ENCODE results near the gene SP9.

SP9 gene

DNA sequence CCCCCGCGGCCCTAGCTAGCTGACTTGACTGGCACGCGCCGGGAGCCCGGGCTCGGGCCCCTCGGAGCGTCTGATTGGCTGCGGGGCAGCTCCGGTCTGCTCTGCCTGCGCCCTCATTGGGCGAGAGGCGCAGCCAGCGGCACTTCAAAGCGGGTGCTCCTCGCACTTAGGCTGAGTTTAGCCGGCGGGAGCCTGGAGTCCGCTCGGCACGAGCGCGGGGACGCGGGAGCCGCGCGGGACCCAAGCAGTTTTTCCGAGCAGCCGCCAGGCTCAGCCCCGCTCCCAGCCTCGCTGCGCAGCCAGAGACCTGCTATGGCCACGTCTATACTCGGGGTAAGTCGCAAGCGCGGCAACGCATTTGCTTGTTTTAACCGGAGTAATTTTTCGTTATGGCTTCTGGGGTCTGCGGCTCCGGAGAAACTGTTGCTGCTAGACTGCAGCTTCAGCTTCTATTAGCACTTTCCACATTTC is at the start of gene SP9:
Gene SP9 (plus strand): TSS at position 174 of the 471 bp plus-strand sequence. CDS start 139 bp downstream, at position 313.
- DNase-seq = peak; percentile 85

DNA sequence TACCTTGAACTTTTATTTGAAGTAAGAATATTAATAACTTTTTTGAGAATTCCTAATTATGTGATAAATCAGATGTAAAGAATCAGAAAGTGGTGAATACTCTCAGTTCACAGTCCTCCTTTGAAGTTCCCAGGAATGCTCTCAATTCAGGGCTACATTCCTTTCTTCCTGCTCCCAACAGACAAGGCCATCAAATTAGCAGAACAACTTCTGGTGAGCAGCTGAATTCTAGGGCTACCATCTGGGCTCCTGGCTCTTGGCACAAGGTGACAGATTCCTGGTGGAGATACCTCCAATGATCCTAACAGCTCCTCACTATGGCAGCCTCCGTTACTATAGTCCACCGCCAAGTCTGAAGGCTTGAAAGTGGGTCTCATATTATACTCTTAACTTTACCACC is 48.6 kb upstream of the SP9 start:
- peak; percentile 64 for DNase-seq

DNA sequence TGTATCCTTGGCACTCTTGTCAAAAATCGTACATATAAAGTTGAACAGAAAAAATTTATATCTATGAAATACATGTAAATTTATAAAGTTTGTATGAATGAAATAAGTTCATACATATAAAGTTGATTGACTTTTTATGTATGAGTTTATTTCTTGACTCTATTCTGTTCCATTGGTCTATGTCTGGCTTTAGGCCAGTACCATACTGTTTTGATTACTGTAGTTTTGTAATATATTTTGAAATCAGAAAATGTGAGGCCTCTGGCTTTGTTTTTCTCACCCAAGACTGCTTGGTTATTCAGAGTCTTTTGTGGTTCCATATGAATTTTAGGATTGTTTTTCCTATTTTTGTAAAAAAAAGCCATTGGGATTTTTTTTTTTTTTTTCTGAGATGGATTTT is 41.8 kb upstream of the SP9 start:
- DNase-seq = no peak

DNA sequence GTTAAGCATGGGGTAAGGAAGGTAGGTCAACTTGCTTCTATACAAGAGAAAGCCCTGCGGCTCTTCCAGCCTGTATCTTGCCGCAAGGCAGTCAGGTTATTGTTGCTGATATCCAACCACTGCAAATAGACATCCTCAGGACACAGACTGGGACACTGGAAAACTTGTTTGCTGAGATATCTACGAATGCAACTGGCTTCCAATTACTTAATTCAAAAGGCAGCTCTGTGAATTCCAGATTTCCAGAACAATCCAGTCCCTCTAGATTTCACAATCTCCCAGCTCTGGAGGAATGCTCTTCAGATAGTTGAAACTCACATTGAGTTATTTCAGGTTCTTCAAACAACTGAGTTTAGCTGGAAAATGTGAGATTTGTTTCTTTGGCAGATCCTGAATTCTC is 34.6 kb upstream of the SP9 start:
- no peak for DNase-seq

DNA sequence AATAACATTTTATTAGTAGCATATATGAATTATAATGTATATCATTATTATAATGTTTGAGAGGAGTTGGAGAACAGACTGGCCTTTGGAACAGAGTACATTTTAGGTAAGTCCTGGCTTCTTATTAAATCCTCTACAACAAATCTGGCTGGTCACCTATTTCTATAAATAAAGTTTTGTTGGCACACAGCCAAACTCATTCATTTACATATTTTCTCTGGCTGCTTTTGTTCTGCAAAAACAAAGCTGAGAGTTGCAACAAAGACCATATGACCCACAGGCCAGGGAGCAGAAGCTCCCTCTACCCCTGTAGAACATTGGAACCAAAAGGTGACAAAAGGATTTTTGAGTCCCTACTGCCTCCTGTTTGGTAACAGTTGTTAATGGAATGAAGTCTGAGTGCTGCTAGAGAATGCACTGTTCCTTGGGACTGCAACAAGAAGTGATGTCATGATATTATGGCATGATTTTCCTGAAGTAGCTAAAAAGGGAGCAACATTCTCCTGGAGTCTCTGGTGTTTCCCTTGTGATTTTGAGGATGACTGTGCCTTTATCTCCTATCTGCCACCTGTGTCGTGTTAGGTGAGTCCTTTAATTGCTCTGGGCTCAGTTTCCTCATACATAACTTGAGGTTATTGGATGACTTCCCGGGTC is 22.0 kb upstream of the SP9 start:
- no peak for DNase-seq

DNA sequence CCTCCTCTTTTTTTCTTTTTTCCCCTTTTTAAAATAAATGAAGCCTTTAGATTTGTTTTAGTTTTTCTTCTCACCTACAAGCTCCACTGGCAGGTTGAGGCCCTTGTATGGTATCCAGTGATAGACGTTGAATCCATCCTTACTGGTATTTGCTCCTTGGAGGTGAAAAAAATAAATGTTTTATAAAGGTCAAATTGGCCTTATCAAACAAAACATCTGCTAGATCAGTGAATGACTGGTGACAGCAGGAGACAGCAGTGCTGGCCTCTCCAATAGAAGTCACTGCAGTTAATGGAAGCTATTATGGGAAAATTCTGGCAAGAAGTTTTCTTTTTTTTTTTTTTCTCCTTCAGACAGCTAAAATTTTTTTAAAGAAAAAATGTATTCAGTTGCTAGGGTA is 12.6 kb upstream of the SP9 start:
- no peak for DNase-seq

DNA sequence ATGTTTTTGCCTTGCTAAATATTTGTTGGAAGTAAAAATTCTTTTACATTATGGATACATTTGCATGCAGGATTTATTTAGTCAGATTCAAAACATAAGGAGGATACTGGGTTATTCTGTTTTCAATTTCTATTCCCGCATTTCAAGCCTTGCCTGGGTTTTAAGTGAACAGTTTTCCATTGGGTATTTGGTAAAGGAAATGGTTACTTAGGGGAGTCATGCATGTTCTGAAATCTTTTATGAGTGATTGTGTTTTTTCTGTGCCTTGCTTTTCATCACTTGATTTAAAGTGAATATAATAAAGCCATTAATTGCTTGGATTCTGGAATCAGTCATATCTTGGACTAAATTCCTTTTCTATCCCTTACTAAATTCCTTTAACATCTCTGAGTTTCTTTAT is 12.0 kb upstream of the SP9 start:
- DNase-seq = no peak

DNA sequence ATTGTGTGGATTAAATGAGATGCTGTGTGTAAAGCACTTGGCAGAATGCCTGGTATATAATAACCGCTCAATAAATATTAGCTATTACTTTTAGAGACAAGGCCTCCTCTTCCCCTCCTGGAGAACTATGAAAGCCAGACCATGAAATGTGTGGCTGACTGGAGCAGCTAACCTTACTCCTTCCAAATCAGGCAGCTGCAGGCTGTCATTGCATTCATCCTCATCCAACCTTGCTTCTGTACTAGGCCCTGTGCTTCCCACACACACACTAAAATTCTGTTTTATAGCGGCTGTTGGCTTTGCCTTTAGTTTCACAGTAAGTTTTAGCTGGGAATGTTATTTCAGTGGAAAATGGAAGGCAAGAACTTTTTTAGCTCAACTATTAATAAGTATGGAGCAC is 10.2 kb upstream of the SP9 start:
- no peak for DNase-seq

DNA sequence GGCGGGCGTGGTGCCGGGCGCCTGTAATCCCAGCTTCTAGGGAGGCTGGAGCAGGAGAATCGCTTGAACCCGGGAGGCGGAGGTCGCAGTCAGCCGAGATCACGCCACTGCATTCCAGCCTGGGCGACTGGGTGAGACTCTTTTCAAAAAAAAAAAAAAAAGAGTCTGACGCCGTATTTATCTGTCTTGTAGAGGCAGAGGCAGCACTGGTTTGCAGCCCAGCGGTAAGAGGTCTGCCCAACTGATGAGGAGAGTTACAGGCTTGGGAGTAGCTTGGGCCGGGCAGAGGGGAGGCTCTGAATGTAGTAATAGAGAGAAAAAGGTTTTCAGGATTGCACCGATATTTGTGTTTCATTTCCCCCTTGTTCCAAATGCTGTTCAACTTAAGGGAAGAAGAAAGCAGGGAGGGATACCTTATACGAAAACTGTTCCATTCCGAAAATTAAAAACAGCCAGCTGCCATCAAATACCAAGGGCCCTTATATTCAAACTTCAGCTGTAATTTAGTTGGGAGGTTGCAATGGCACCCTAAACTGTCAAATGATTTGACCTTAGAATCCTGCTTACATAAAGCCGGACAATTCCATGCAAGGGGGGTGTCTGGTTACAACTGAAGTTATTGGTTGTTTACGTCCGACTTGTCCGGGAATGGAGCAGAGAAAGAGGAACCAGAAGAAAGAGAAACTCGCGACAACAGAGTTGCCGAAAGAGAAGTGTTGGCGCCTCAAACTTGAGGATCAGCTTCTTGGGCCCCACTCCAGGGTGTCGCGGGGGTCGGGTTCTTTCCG is 9.2 kb upstream of the SP9 start:
- DNase-seq = no peak

DNA sequence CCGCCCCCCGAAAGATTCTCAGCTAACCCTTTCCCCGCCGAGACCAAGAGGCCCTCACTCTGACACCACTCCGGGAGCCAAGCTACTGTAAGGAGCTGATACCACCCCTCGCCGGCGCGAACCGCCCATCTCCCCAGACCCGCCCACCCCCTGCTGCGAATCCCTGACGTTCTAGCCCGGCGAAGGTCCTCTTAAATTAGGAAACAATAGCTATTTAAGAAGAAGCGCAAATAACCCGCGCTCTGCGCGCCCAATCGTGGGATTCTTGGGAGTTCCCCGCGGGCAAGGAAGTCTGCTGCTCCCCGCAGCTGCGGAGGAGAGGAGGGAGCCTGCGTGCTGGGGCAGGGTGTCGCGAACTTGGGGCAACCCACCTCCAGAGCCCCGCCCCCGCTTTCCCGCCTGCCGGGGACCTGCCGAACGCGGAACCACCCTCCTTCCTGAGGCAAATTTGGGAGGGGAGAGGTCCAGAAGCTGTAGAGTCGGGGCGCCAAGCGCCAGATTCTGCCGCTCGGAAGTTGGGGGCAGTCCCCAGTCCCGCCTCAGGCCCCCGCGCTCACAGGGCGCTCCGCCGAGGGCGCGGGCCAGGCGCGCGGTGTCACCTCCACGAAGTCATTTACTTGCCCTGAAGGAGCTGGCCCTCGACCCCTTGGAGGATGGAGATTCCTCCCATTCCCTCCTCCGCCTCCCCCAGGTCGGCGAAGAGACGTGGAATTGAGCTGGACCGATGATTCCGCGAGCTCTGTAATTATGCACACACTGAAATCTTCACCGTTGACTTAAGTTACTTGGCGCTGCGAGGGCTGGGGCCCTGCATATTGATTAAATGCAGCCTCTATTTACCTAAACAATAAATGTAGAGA is 8.4 kb upstream of the SP9 start:
- peak; percentile 26 for DNase-seq

DNA sequence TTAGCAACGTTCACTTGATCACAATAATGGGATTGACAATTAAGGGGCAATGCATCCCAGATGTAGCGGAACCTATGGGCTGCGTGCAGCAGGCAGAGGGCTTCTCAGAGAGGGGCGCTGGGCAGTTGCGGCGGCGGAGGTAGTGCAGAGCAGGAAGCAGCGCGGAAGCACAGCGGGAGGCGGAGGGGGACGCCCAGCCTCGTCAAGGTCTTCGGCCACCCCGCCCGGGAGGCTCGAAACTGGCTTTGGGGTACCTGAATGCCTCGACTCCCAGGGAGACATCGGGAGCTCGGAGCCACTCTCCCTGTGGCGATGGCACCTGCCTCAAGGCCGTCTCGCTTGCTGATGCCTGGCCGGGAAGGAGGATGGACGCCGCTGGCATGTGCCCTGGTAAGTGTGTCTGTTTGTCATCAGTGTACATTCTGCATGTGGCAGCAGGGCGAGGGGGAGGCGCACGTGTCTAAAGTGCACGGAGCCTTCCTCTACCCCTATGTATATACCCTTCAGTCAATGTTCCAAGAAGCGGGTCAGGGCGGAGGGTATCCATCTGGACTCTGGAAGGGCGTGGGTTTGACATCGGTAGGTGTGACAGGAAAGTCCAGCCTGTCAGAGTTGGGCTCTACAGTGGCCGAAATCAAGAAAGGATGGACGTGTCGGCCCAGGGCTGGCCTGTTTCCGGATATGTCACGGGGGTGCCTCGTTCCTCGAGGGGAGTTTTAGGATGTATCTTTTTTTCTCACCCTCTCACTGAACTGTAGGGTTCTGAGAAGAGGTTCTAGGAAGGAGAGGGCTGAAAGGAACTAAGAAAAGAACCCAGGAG is 7.5 kb upstream of the SP9 start:
- no peak for DNase-seq

DNA sequence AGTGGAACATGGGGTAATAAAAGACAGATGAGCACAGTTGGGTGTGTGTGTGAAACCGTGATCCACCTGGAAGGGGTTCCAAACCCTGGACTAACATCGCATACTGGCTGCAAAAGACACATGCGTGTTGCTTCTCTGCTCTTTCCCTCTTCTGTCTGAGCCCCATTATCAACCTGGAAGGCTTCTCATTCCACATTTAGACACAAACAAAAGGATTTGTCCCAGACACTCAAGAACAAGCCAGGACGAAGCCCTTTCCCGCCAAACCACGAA is 7.0 kb upstream of the SP9 start:
- no peak for DNase-seq

DNA sequence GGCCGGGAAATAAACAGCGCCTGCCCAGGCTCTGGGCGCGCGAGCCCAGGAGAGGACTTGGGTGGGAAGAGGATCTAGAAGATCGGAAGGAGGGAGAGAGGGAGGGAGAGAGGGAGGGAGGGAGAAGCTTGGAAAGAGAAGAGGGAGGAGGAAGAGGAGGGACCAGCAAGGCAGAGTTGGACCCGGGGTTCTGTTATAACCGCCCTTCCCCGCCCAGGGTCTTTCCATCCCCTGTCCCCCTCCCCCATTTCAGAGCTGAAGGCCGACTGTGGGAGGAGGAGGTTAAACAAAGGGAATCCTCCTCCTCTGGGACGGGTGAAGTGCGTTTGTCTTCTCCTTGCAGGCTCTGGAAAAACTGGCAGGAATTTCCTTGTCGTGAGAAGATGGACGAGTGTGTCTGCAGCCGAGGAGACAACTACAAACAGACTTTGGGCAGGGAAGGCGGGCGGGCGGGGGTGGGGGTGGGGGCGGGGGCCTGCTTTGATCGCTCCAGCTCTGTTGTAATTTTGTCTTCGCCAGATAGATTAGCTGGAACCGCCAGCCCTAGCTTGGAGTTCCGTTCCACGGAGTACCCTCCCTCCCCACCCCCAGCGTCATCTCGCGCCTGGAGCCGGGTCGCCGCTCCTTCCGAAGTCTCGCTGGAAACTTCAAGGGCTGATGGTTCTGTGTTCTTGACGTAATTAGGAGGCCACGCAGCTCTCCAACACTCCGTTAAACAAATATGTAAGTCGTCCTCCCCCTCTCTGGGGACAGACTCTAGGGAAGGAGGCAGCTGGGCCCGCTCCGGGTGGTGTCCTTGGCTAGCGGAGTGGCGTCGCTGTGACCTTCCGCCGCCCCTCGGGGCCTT is 6.4 kb upstream of the SP9 start:
- DNase-seq = no peak

DNA sequence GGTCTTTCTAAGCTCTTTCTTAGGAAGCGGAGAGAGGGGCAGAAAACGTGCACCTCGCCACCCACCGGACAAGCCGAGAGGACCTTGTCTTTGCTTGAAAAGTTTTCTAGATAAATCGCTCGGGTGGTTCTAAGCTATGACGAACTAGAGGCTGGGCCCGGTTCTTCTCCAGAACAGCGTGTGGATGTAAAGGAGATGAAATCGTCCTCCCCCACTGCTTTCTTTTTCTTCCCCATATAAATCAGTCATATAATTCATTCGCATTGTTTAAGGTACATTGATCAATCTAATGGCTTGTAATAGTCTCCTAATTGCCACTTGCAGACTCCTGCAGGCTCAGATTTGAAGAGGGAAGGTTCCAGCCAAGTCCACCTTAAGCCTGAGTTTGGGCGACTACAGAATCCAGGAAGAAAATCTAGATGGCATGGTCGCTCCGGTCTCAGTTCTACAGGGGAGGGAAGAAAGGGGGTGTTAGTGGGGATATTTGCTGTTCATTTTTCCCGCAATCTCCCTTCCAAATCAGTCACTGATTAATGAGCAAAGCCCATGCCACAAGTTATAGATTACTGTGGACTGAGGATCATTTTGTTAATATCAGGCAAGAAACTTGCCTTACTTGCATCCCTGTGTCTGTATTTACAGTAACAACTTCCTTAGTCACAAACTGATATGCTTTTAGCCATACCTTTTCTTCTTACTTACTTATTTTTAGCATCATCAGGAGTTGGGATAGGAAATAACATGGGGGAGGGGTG is 5.6 kb upstream of the SP9 start:
- DNase-seq = no peak

DNA sequence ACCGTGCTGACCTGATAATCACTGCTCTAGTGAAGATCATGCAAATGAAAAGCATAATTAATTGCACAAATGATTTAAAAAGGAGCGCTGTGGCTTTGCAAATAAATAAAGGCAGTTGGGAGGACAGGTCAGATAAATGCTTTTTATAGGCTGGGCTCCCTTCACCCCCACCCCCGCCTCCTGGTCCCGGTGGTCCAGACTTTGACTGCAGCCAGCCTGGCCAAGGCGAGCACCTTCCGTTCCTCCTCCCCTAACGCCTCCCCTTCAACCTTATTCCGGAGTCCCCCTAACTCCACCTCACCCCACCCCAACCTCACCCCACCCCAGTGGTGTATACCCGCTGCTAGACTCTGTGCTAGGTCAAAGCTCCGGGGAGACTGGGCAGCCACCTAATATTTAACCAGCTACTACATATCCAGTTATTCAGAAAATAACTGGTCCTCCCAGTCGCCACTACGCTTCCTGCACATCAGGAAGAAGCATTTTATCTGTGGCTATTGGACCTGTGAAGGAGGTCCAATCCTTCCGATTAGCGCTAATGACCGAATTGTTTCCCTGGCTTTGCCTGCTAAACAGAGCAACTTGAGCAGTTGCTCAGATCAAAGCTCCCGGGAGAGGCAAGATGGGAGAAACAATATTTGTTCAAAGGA is 3.7 kb upstream of the SP9 start:
- peak; percentile 9 for DNase-seq

DNA sequence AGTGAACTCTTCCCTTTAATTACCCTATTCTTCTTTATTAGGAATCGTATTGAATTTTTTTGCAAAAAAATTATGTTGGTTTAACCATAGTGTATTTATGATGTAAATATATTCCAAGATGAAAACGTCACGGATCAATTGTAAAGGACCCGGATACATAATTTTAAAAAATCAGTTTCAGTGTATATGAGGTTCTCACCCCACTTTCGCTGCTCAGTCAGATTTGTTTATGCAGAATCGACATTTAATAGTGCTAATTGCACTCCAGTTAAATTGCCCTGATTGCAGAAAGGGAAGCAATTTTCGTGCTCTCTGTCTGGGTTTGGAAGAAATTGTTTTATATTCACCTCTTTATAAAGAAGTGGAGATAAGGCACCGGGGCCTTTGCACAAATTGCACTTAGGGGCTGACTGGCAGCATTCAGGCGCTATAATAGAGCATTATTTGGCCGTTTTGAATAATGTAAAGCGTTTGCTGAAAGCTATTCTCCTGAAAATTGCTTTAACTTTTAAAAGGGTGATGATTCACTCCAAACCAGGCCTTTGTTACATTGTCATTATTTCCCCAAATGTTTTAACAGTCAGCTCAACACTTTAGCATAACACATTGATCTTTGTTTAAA is 3.0 kb upstream of the SP9 start:
- peak; percentile 12 for DNase-seq

DNA sequence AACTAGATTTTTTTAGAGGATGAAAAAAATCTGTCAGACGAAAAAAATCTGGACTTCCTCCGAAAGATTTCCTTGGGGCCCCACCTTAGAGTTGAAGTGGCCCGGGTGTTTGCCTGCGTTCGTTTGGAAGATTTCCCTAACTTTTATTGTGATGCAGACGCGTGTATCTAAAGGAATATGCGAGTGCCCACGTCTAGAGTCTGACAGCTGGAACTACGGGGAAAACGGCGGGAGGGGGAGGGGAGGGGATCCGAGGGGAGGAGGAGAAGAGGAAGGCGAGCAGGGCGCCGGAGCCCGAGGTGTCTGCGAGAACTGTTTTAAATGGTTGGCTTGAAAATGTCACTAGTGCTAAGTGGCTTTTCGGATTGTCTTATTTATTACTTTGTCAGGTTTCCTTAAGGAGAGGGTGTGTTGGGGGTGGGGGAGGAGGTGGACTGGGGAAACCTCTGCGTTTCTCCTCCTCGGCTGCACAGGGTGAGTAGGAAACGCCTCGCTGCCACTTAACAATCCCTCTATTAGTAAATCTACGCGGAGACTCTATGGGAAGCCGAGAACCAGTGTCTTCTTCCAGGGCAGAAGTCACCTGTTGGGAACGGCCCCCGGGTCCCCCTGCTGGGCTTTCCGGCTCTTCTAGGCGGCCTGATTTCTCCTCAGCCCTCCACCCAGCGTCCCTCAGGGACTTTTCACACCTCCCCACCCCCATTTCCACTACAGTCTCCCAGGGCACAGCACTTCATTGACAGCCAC is 2.4 kb upstream of the SP9 start:
- peak; percentile 75 for DNase-seq

DNA sequence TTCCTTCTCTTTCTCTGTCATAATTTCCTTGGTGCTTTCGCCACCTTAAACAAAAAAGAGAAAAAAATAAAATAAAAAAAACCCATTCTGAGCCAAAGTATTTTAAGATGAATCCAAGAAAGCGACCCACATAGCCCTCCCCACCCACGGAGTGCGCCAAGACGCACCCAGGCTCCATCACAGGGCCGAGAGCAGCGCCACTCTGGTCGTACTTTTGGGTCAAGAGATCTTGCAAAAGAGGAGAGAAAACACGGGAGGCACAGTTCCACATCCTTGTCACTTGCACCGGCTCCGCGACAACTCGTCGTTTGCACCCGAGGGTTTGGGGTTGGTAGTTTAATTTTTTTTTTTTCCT is 1.8 kb upstream of the SP9 start:
- DNase-seq = no peak

Data from NCI-H69 (cell line).